DND-41 (cell line): Measurements from ENCODE around the gene OR4N5.

Experiments used
- ATAC-seq: fragments of 200-7000 bp; cut with Tn5 transposase; 3 replicates; pipeline ENCODE4 v1.9.1; 2021; ENCODE audit warnings: low read depth; ENCODE audit not compliant: insufficient read depth
- DNase-seq: peaks from one replicate; pipeline ENCODE4 v3.0.0-alpha.2; 2020
- H2AFZ ChIP-seq: 2 replicates; pipeline ENCODE4 v1.6.0; 2012; ENCODE audit warnings: low read depth, low read length
- H3K27ac ChIP-seq: 2 replicates; pipeline ENCODE4 v1.5.1; 2012; ENCODE audit warnings: low read length, inconsistent platforms
- H3K27me3 ChIP-seq: fragments of 200-600 bp; sonication (generic); 2 replicates; pipeline ENCODE4 v1.6.0; 2012; ENCODE audit warnings: low read length, mild to moderate bottlenecking, inconsistent platforms; ENCODE audit not compliant: insufficient read depth, poor library complexity
- H3K36me3 ChIP-seq: 2 replicates; pipeline ENCODE4 v1.5.1; 2012; ENCODE audit warnings: low read length, inconsistent platforms; ENCODE audit not compliant: insufficient read depth
- H3K4me1 ChIP-seq: 2 replicates; pipeline ENCODE4 v1.5.1; 2012; ENCODE audit warnings: mild to moderate bottlenecking, low read length; ENCODE audit not compliant: insufficient read depth
- H3K4me2 ChIP-seq: 2 replicates; pipeline ENCODE4 v1.6.0; 2012; ENCODE audit warnings: mild to moderate bottlenecking, moderate library complexity, low read length, inconsistent platforms; ENCODE audit not compliant: insufficient read depth
- H3K4me3 ChIP-seq, 2 experiments: fragments of 200-600 bp in 1 of 2; shearing (Covaris generic) in 1 of 2; 2 replicates each; pipeline ENCODE4 v1.5.1; 2012 to 2016; ENCODE audit warnings: inconsistent platforms in 2 of 2, low read length in 2 of 2, mild to moderate bottlenecking in 2 of 2, low read depth in 1 of 2, moderate library complexity in 1 of 2
- H3K79me2 ChIP-seq: 2 replicates; pipeline ENCODE4 v1.6.0; 2012; ENCODE audit warnings: low read length, inconsistent platforms; ENCODE audit not compliant: insufficient read depth
- H3K9ac ChIP-seq: 2 replicates; pipeline ENCODE4 v1.6.0; 2012; ENCODE audit warnings: low read depth, mild to moderate bottlenecking, inconsistent platforms, low read length, moderate library complexity
- H3K9me3 ChIP-seq: 2 replicates; pipeline ENCODE4 v1.5.1; 2012; ENCODE audit warnings: low read length, moderate library complexity, mild to moderate bottlenecking, inconsistent platforms; ENCODE audit not compliant: insufficient read depth, severe bottlenecking
- H4K20me1 ChIP-seq: 2 replicates; pipeline ENCODE4 v1.6.0; 2012; ENCODE audit warnings: low read length; ENCODE audit not compliant: insufficient read depth
- EZH2 ChIP-seq: IDR thresholded peaks from 3 replicates; pipeline ENCODE4 v1.6.1; 2012; ENCODE audit warnings: borderline replicate concordance, low read depth, mild to moderate bottlenecking, moderate library complexity, low read length, inconsistent platforms; ENCODE audit not compliant: severe bottlenecking
- TF ChIP-seq, protein P1 (sequence below): IDR thresholded peaks from 2 replicates; pipeline ENCODE4 v1.5.1; 2012; ENCODE audit warnings: borderline replicate concordance, low read length, moderate library complexity, mild to moderate bottlenecking; ENCODE audit not compliant: poor library complexity, severe bottlenecking; ENCODE audit errors: extremely low read depth

Gene OR4N5

DNA sequence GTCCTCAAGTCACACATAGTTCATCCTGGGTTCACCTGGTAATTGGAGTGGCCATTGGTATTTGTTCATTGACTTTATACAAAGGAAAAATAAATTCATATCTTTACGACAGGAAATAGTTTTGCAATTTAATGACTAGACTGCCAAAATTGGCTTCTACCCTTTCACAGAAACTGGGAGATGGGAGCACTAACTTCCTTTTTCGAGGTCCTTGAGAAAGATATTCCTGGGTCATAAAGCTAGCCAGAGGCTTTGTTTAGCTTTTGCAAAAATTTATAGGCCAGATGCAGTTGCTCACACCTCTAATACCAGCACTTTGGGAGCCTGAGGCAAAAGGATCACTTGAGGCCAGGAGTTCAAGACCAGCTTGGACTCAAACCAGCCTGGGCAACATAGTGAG is 41.9 kb downstream of the OR4N5 start:
- H3K27ac ChIP-seq, result no peak overlapping the region
- H3K4me2 ChIP-seq, result no peak overlapping the region
- DNase-seq (no peak), ATAC-seq (no peak)
- H4K20me1 ChIP-seq, result no peaks in the 10 kb centered on the region
- no peaks in the 10 kb centered on the region for H3K9me3 ChIP-seq
- H2AFZ ChIP-seq, result no peak overlapping the region
- H3K9ac ChIP-seq, result no peak overlapping the region
- no peaks in the 10 kb centered on the region for H3K36me3 ChIP-seq
- TF ChIP-seq, protein P1, sequence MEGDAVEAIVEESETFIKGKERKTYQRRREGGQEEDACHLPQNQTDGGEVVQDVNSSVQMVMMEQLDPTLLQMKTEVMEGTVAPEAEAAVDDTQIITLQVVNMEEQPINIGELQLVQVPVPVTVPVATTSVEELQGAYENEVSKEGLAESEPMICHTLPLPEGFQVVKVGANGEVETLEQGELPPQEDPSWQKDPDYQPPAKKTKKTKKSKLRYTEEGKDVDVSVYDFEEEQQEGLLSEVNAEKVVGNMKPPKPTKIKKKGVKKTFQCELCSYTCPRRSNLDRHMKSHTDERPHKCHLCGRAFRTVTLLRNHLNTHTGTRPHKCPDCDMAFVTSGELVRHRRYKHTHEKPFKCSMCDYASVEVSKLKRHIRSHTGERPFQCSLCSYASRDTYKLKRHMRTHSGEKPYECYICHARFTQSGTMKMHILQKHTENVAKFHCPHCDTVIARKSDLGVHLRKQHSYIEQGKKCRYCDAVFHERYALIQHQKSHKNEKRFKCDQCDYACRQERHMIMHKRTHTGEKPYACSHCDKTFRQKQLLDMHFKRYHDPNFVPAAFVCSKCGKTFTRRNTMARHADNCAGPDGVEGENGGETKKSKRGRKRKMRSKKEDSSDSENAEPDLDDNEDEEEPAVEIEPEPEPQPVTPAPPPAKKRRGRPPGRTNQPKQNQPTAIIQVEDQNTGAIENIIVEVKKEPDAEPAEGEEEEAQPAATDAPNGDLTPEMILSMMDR, result no peak
- TF ChIP-seq EZH2, result no peak
- no peaks in the 10 kb centered on the region for H3K4me1 ChIP-seq
- H3K27me3 ChIP-seq, result no peaks in the 10 kb centered on the region
- no peaks in the 10 kb centered on the region for H3K79me2 ChIP-seq
- no peak overlapping the region for H3K4me3 ChIP-seq

DNA sequence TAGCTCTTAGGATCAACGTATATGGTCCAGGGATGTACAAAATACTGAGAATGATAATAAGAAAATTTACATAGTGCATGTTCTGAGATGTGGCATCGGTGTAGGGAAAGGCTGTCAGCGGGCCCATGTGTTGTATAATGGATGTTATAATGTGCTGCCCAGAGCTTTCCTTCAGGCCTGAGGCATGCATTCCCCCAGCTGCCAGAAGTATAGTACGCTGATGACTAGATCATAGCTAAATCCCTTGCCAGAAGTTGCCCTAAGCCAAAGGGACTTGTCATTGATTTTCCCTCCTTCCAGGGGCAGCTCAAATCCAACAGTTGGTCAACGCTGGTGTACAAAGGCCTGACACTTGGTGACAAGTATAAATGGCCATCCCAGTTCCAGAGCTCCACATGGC is 45.6 kb downstream of the OR4N5 start:
- Histone ChIP-seq H3K36me3 (no peaks in the 10 kb centered on the region), H3K9me3 (no peaks in the 10 kb centered on the region), H3K4me2 (no peak overlapping the region), H2AFZ (no peak overlapping the region), H3K27ac (no peak overlapping the region), H4K20me1 (no peaks in the 10 kb centered on the region), H3K9ac (no peak overlapping the region), H3K4me1 (no peaks in the 10 kb centered on the region), H3K4me3 (no peak overlapping the region), H3K27me3 (no peaks in the 10 kb centered on the region), H3K79me2 (no peaks in the 10 kb centered on the region)
- TF ChIP-seq, protein P1, result no peak
- no peak for TF ChIP-seq EZH2
- ATAC-seq (no peak), DNase-seq (no peak)

DNA sequence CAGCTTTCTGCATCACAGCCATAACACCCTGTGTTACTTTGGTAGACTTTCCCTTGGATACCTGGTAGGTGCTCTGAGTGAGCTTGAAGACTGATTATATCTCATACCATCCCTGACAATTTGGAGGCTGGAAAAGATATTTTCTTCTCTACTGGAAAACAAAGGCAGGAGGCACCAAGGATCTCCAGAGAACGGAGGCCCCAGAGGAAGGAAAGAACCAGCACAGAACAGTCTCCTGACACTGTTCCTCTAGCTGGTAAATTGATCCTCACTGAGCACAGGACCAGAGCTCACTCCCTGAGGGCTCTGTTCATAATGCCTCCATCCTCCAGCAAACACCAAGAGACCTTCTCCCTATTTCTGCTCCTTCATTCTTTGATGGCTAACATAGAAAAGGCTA is 52.0 kb downstream of the OR4N5 start, which contains the start of gene OR11G2:
Gene OR11G2, plus strand, starts transcription at position 301 of the 400 bp plus-strand sequence. CDS start 6,542 bp downstream, outside the sequence.
- Histone ChIP-seq H3K79me2 (no peaks in the 10 kb centered on the region), H3K9ac (no peak within 1 kb of the TSS), H3K27me3 (peaks cover 3% of the 10 kb centered on the region), H3K27ac (no peak within 1 kb of the TSS), H2AFZ (no peak within 1 kb of the TSS), H3K4me3 (no peak within 1 kb of the TSS), H3K4me1 (no peaks in the 10 kb centered on the region), H3K9me3 (no peaks in the 10 kb centered on the region), H4K20me1 (no peaks in the 10 kb centered on the region), H3K4me2 (no peak within 1 kb of the TSS), H3K36me3 (no peaks in the 10 kb centered on the region)
- TF ChIP-seq EZH2, result no peak
- TF ChIP-seq, protein P1, result no peak
- DNase-seq (no peak), ATAC-seq (no peak)

DNA sequence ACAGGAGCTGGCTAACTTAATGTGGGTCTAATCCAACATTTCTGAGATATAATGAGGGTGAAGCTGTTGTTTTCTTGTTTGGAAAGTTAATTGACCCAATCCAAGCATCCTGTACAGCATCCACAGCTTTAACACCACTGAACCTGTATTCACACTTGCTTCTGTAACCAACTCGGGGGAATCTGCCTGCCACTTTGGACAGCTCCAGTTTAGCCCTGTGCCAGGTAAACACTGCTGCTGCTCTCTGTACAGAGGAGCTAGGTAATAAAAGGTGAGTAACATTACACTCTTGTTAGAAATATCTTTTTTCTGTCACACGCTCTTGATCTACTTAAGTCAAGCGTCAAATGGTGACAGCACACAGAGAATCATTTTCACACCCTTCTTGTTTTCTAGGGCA is 52.8 kb downstream of the OR4N5 start:
- Histone ChIP-seq H3K4me1 (no peaks in the 10 kb centered on the region), H4K20me1 (no peaks in the 10 kb centered on the region), H3K9ac (no peak overlapping the region), H3K9me3 (no peaks in the 10 kb centered on the region), H3K4me2 (no peak overlapping the region), H3K27me3 (peaks cover 3% of the 10 kb centered on the region), H3K4me3 (no peak overlapping the region), H3K27ac (no peak overlapping the region), H2AFZ (no peak overlapping the region), H3K36me3 (no peaks in the 10 kb centered on the region), H3K79me2 (no peaks in the 10 kb centered on the region)
- no peak for DNase-seq
- TF ChIP-seq EZH2, result no peak
- TF ChIP-seq, protein P1, result no peak
- no peak for ATAC-seq
